Stimulated activated CD4-positive, alpha-beta T cell treated with anti-CD3 and anti-CD28 coated beads, Interleukin-1b, Interleukin-23, amount 100 ng/mL, for 24 hours (primary cell): ENCODE results near the gene JMJD8.
A peak's percentile ranks its signal among the peaks of the same experiment; 100 is the strongest.

ENCODE experiments used
- DNase-seq, 4 experiments: peaks; one replicate each; pipeline ENCODE4 v3.0.0-alpha.2; 2020; ENCODE audit warnings: low read depth in 4 of 4, low spot score in 1 of 4

The JMJD8 gene

GRCh38 chr16:710500-711075 is 26.5 kb upstream of the JMJD8 start:
- no peak for DNase-seq

DNA sequence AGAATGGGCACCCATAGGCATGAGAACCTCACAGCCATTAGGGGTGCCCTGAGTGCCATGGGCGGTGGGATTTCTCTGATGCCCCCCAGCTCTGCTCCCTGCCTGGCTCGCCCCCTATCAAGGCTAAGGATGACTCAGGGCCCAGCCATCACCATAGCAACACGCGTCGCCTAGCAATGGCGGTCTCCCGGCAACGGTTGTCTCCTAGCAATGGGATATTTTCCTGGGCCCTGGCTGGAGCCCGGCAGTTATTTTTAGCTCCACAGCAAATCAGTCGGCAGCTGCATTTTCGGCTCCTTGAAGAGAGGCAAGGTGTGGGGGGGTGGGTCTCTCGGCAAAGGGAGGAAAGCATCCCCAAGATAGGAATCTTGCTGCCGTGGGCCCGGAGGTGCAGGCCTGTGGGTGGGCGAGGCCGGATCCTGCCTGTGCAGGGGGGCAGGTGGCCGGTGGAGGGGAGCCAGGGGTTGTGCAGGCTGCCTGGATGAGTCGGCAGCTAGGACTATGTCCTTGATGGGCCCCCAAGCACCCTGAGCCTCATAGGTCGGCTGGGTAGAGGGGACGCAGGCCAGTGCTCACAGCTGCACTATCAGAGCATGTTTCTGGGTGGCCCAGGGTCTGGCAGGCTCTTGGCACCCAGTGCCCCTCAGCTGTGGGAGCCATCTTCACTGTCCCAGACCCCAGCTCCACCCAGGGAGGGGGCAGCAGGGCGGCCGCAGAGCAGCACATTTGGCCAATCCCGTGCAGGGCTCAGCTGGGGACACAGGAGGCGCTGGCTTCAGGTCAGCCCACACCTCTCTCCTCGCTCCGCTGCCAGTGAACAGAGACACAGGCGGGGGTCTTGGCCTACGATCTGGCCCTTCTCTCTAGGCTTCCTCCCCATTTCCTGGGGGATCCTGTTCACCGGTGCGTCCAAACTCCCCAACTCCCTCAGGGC is 25.7 kb upstream of the JMJD8 start:
- no peak for DNase-seq

GRCh38 chr16:708959-709358 is 24.8 kb upstream of the JMJD8 start:
- no peak for DNase-seq

- no peak for DNase-seq
Measured at GRCh38 chr16:708019-708418, 23.9 kb upstream of the JMJD8 start.

- DNase-seq = no peak
Measured at GRCh38 chr16:707062-707538, 23.0 kb upstream of the JMJD8 start.

DNA sequence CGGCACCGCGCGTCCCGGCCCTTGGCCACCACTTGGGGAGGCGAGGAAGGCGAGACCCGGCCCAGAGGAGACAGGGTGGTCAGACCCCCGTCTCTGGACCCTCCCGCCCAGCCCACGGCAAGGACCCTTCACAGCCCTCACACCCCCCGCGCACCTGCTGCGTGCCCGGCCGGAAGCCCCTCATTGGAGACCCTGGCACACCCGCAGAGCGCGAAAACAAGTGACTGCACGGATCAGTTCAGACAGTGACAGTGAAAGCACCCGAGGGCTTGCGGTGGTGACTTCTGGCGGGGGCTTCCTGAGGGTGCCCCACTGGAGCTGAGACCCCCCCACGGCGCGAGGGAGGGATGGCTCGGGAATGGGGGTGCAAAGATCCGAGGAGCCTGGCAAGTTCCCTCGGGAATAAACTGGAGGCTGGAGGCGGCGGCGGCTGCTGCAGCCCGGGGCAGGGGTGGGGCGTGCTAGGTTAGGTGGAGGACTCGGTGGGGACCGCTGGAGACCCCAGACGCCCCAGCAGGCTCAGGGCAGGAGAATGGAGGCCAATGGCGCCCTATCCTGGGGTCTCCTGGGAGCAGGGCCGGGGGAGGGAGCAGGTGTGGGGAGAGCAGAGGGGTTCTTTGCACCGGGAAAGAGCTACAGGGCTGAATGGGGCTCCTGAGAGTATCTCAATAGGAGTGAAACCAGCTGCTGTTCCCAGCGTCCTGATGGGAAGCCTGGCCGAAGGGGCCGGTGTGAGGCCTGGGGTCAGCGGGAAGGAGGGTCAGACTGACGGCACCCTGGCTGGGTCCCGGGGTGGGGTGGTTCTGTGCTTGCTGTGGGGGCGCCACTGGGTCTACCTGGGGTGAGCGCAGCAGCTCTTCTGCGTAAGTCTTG is 22.3 kb upstream of the JMJD8 start:
- no peak for DNase-seq

GRCh38 chr16:705431-706188 is 21.5 kb upstream of the JMJD8 start, which contains the start of gene FBXL16:
TSS of gene FBXL16 (minus strand) at chr16:705801. CDS start at chr16:697405, 8,396 bp downstream.
- DNase-seq = no peak

- DNase-seq = no peak
Measured at GRCh38 chr16:704552-705380, 20.6 kb upstream of the JMJD8 start.

GRCh38 chr16:704047-704446 is 19.9 kb upstream of the JMJD8 start:
- no peak for DNase-seq

DNA sequence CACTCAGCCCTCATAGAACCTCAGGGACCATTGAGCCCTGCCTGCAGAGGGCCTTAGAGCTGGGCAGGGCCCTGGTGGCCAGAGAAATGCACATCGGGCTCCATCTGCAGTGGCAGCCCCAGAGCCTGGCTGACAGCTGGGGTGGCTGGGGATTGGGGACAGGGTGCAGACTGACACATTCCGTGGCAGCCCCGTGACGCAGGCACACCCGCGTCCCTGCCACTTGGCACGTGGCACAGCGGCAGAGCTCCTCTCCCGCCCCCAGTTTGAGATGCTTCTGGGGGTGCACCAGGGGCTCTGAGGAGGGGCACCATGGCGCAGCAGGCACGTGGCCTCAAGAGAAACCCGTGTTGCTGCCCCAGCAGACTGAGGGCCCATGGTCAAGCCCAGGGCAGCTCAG is 19.3 kb upstream of the JMJD8 start:
- DNase-seq = no peak

DNA sequence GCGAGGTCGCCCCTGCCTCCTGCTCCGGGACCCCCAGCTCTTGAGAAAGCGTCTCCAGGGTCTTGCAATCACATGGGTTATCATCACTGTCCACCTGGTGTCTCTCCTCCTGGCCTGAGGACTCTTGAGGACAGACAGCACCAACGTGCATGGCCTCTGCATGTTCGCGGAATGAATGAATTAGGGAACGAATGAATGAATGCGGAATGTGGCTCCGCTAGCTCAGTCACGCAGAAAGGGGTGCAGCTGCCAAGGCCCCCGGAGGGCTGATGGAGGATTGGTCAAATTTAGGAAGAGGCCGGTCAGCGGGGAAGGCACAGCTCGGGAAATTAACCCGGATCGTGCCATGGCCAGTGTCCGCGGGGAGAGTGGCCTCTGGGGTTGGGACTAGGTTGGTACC is 18.2 kb upstream of the JMJD8 start:
- no peak for DNase-seq

GRCh38 chr16:700684-701584 is 16.8 kb upstream of the JMJD8 start:
- DNase-seq = peak in 1 of 4 experiments; percentile 33

GRCh38 chr16:698911-699671 is 15.0 kb upstream of the JMJD8 start:
- DNase-seq = no peak

DNA sequence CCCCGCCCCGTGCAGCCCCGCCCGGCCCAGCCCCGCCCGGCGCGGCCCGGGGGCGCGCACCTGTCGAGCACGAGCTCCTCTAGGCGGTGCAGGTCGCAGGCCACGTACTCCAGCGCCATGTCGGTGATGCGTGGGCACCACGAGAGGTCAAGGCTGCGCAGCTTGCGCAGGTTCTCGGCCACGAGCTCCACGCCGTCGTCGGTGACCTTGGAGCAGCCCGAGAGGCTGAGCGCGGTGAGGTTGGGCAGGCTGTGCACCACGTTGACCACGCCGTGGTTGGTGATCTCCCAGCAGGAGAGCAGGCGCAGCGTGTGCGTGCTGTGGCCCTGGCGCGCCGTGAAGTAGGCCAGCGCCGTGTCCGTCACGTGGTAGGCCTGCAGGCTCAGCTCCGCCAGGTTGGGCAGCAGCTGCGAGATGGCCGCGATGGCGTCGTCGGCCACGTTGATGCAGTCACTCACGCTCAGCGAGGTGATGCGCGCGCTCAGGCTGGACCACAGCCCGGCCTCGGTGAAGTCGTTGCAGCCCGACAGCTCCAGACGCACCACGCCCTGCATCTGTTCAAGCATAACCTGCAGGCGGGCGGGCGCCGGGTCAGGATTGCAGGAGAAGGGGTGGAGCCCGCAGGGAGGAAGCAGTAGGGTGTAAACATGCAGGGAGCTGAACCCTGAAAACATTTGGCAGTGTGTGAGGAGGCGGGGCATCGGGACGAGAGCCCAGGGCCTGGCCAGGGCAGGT is 11.4 kb upstream of the JMJD8 start:
- DNase-seq = peak in 2 of 4 experiments; percentile 55 to 63

DNA sequence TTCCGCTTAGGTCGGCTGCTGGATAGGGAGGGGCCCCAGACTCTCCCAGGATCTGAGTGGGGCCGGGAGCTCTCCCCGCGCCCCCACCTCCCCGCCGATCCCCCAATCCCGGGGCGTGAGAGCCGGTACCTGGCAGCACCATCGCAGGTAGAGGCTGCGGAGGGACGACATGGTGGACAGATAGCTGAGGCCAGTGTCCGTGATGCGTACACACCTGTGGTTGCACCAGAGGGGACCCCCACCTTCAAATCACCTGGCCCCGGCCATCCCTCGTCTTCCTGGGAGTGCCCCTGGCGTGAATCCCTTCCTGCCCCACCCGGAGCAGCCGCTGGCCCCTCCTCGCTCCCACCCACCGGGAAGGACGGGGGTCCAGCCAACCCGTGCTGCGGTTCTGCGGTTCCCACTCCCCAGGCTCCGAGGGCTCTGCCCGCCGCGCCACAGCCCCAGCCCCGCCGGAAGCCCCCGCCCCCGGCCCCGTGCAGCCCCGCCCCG is 10.8 kb upstream of the JMJD8 start:
- no peak for DNase-seq

GRCh38 chr16:694187-694862 is 10.2 kb upstream of the JMJD8 start:
- no peak for DNase-seq

- no peak for DNase-seq
Measured at GRCh38 chr16:693766-694165, 9.6 kb upstream of the JMJD8 start.
